Measurements from ENCODE around the gene ZFP91. TPM values are rescaled to one million over a fixed set of nuclear protein-coding genes. Genes with fewer than 3 reads are reported as not detected.

The ZFP91 gene
- total and polyA plus RNA-seq, 4 donors: 49.8 to 63.4 (median 55.3) TPM

GRCh38 chr11:58600510-58600909 lies 21.6 kb downstream of the ZFP91 start:
- no peak for DNase-seq (ENCODE audit: low read depth in 4 of 6, low spot score in 6 of 6)
- Histone ChIP-seq H3K27me3 (ENCODE audit: control insufficient read depth, insufficient read depth, low read length) (no peaks in the 10 kb centered on the region), H3K4me1 (ENCODE audit: control insufficient read depth, insufficient read depth, low read length) (no peaks in the 10 kb centered on the region), H3K4me3 (ENCODE audit: low read depth, low read length) (no peak overlapping the region), H3K27ac (ENCODE audit: low read depth, low read length) (no peak overlapping the region), H3K9me3 (ENCODE audit: control insufficient read depth, insufficient read depth, low read length) (no peaks in the 10 kb centered on the region), H3K36me3 (ENCODE audit: control insufficient read depth, insufficient read depth, low read length) (no peaks in the 10 kb centered on the region)
- WGBS (ENCODE audit: insufficient coverage): 60% methylated on average over 1 of the region's 2 CpGs

GRCh38 chr11:58606930-58607714 lies 28.3 kb downstream of the ZFP91 start:
- no peaks in the 10 kb centered on the region for H3K36me3 ChIP-seq (ENCODE audit: control insufficient read depth, insufficient read depth, low read length)

GRCh38 chr11:58608331-58608730 lies 29.5 kb downstream of the ZFP91 start:
- Histone ChIP-seq H3K27ac (ENCODE audit: low read depth, low read length) (no peak overlapping the region), H3K27me3 (ENCODE audit: control insufficient read depth, insufficient read depth, low read length) (no peaks in the 10 kb centered on the region), H3K4me1 (ENCODE audit: control insufficient read depth, insufficient read depth, low read length) (no peaks in the 10 kb centered on the region), H3K36me3 (ENCODE audit: control insufficient read depth, insufficient read depth, low read length) (no peaks in the 10 kb centered on the region), H3K4me3 (ENCODE audit: low read depth, low read length) (no peak overlapping the region), H3K9me3 (ENCODE audit: control insufficient read depth, insufficient read depth, low read length) (no peaks in the 10 kb centered on the region)
- 100% methylated on average over 4 of the region's 5 CpGs for WGBS (ENCODE audit: insufficient coverage)
- DNase-seq (ENCODE audit: low read depth in 4 of 6, low spot score in 6 of 6): no peak

More at GRCh38 chr11:58606930-58607714, 28.3 kb downstream of the ZFP91 start:
- no peak overlapping the region for H3K27ac ChIP-seq (ENCODE audit: low read depth, low read length)
- WGBS (ENCODE audit: insufficient coverage): no CpG with 5 or more reads among the region's 4 CpGs
- no peak overlapping the region for H3K4me3 ChIP-seq (ENCODE audit: low read depth, low read length)
- H3K27me3 ChIP-seq (ENCODE audit: control insufficient read depth, insufficient read depth, low read length): no peaks in the 10 kb centered on the region
- H3K4me1 ChIP-seq (ENCODE audit: control insufficient read depth, insufficient read depth, low read length): no peaks in the 10 kb centered on the region
- H3K9me3 ChIP-seq (ENCODE audit: control insufficient read depth, insufficient read depth, low read length): no peaks in the 10 kb centered on the region
- no peak for DNase-seq (ENCODE audit: low read depth in 4 of 6, low spot score in 6 of 6)

GRCh38 chr11:58609723-58610122 lies 30.9 kb downstream of the ZFP91 start:
- no peaks in the 10 kb centered on the region for H3K4me1 ChIP-seq (ENCODE audit: control insufficient read depth, insufficient read depth, low read length)
- H3K9me3 ChIP-seq (ENCODE audit: control insufficient read depth, insufficient read depth, low read length): no peaks in the 10 kb centered on the region
- H3K27me3 ChIP-seq (ENCODE audit: control insufficient read depth, insufficient read depth, low read length): no peaks in the 10 kb centered on the region
- no peak overlapping the region for H3K4me3 ChIP-seq (ENCODE audit: low read depth, low read length)
- WGBS (ENCODE audit: insufficient coverage): 86% methylated on average over 7 of the region's 8 CpGs
- no peak for DNase-seq (ENCODE audit: low read depth in 4 of 6, low spot score in 6 of 6)
- H3K36me3 ChIP-seq (ENCODE audit: control insufficient read depth, insufficient read depth, low read length): no peaks in the 10 kb centered on the region
- no peak overlapping the region for H3K27ac ChIP-seq (ENCODE audit: low read depth, low read length)

GRCh38 chr11:58613228-58613627 lies 34.4 kb downstream of the ZFP91 start:
- Histone ChIP-seq H3K9me3 (ENCODE audit: control insufficient read depth, insufficient read depth, low read length) (no peaks in the 10 kb centered on the region), H3K27me3 (ENCODE audit: control insufficient read depth, insufficient read depth, low read length) (no peaks in the 10 kb centered on the region), H3K36me3 (ENCODE audit: control insufficient read depth, insufficient read depth, low read length) (peaks cover 12% of the 10 kb centered on the region), H3K4me1 (ENCODE audit: control insufficient read depth, insufficient read depth, low read length) (no peaks in the 10 kb centered on the region), H3K4me3 (ENCODE audit: low read depth, low read length) (no peak overlapping the region), H3K27ac (ENCODE audit: low read depth, low read length) (no peak overlapping the region)
- no peak for DNase-seq (ENCODE audit: low read depth in 4 of 6, low spot score in 6 of 6)
- no CpG with 5 or more reads among the region's 2 CpGs for WGBS (ENCODE audit: insufficient coverage)

GRCh38 chr11:58615559-58615958 lies 36.7 kb downstream of the ZFP91 start:
- Histone ChIP-seq H3K36me3 (ENCODE audit: control insufficient read depth, insufficient read depth, low read length) (peaks cover 13% of the 10 kb centered on the region), H3K4me3 (ENCODE audit: low read depth, low read length) (no peak overlapping the region), H3K27ac (ENCODE audit: low read depth, low read length) (no peak overlapping the region), H3K4me1 (ENCODE audit: control insufficient read depth, insufficient read depth, low read length) (no peaks in the 10 kb centered on the region), H3K9me3 (ENCODE audit: control insufficient read depth, insufficient read depth, low read length) (no peaks in the 10 kb centered on the region), H3K27me3 (ENCODE audit: control insufficient read depth, insufficient read depth, low read length) (no peaks in the 10 kb centered on the region)
- DNase-seq (ENCODE audit: low read depth in 4 of 6, low spot score in 6 of 6): no peak
- WGBS (ENCODE audit: insufficient coverage): no CpG with 5 or more reads among the region's 1 CpG

- WGBS (ENCODE audit: insufficient coverage): no CpG with 5 or more reads among the region's 4 CpGs
- Histone ChIP-seq H3K27ac (ENCODE audit: low read depth, low read length) (no peak overlapping the region), H3K4me1 (ENCODE audit: control insufficient read depth, insufficient read depth, low read length) (no peaks in the 10 kb centered on the region), H3K27me3 (ENCODE audit: control insufficient read depth, insufficient read depth, low read length) (no peaks in the 10 kb centered on the region), H3K36me3 (ENCODE audit: control insufficient read depth, insufficient read depth, low read length) (peaks cover 13% of the 10 kb centered on the region), H3K9me3 (ENCODE audit: control insufficient read depth, insufficient read depth, low read length) (no peaks in the 10 kb centered on the region), H3K4me3 (ENCODE audit: low read depth, low read length) (no peak overlapping the region)
- DNase-seq (ENCODE audit: low read depth in 4 of 6, low spot score in 6 of 6): no peak
Measured at GRCh38 chr11:58616594-58616993, 37.7 kb downstream of the ZFP91 start.

- Histone ChIP-seq H3K36me3 (ENCODE audit: control insufficient read depth, insufficient read depth, low read length) (peaks cover 18% of the 10 kb centered on the region), H3K27ac (ENCODE audit: low read depth, low read length) (no peak overlapping the region), H3K4me3 (ENCODE audit: low read depth, low read length) (no peak overlapping the region), H3K4me1 (ENCODE audit: control insufficient read depth, insufficient read depth, low read length) (no peaks in the 10 kb centered on the region), H3K27me3 (ENCODE audit: control insufficient read depth, insufficient read depth, low read length) (no peaks in the 10 kb centered on the region), H3K9me3 (ENCODE audit: control insufficient read depth, insufficient read depth, low read length) (no peaks in the 10 kb centered on the region)
- WGBS (ENCODE audit: insufficient coverage): 84% methylated on average over 4 of the region's 4 CpGs
- no peak for DNase-seq (ENCODE audit: low read depth in 4 of 6, low spot score in 6 of 6)
Measured at GRCh38 chr11:58617976-58618557, 39.2 kb downstream of the ZFP91 start.

- H3K27ac ChIP-seq (ENCODE audit: low read depth, low read length): no peak overlapping the region
- H3K27me3 ChIP-seq (ENCODE audit: control insufficient read depth, insufficient read depth, low read length): no peaks in the 10 kb centered on the region
- H3K4me3 ChIP-seq (ENCODE audit: low read depth, low read length): no peak overlapping the region
- no peaks in the 10 kb centered on the region for H3K4me1 ChIP-seq (ENCODE audit: control insufficient read depth, insufficient read depth, low read length)
- no peak for DNase-seq (ENCODE audit: low read depth in 4 of 6, low spot score in 6 of 6)
- H3K36me3 ChIP-seq (ENCODE audit: control insufficient read depth, insufficient read depth, low read length): peaks cover 31% of the 10 kb centered on the region
- WGBS (ENCODE audit: insufficient coverage): no CpG with 5 or more reads among the region's 4 CpGs
- no peaks in the 10 kb centered on the region for H3K9me3 ChIP-seq (ENCODE audit: control insufficient read depth, insufficient read depth, low read length)
Measured at GRCh38 chr11:58621586-58622262, 42.9 kb downstream of the ZFP91 start.
